Measurements from ENCODE around the gene OPN3. TPM values are rescaled to one million over a fixed set of nuclear protein-coding genes. Genes with fewer than 3 reads are reported as not detected.

Gene OPN3
- total and polyA plus RNA-seq, 2 donors (not counting 1 experiment from before 2014, with no cell fraction given) = 21.0 to 29.6 TPM

- DNase-seq = peak; percentile 57
- ChIA-PET POLR2A (interaction anchor here (1.1 kb wide), 1 partner anchor 42 kb away, joined by 5 read pairs; the partner anchor contains the start of genes CHML and OPN3), CTCF (interaction anchor here (0.8 to 1.8 kb wide), 4 partner anchors 13 to 79 kb away, joined by 3 to 9 read pairs (median 4); partner anchors contain the start of gene FH)
- peak; percentile 78 for ATAC-seq (ENCODE audit: low read depth)
- Histone ChIP-seq H3K36me3 (replicated peaks in 1 of 2; ENCODE audit: control extremely low read depth in 1 of 2, control insufficient read depth in 1 of 2, extremely low read depth in 1 of 2, insufficient read depth in 2 of 2, low read length in 1 of 2) (peaks cover 20 to 51% of the 10 kb centered on the region in 2 experiments), H3K27ac (ENCODE audit: low read length in 2 of 2) (peak overlapping the region; percentile 31 to 69), H3K9me3 (ENCODE audit: control extremely low read depth in 1 of 3, control insufficient read depth in 2 of 3, insufficient read depth in 1 of 3, low read length in 2 of 3) (no peaks in the 10 kb centered on the region), H3K4me3 (ENCODE audit: control extremely low read depth in 1 of 5, extremely low read depth in 1 of 5, insufficient read depth in 1 of 5, low read depth in 2 of 5, low read length in 4 of 5) (no peak overlapping the region), H3K4me2 (replicated peaks; ENCODE audit: low read depth, low read length, poor library complexity, severe bottlenecking) (peak overlapping the region; percentile 47), H2AFZ (ENCODE audit: insufficient read depth, low read depth, low read length, poor library complexity, severe bottlenecking) (no peak overlapping the region), H4K20me1 (ENCODE audit: control insufficient read depth, insufficient read depth, low read length, poor library complexity, severe bottlenecking) (no peaks in the 10 kb centered on the region), H3K27me3 (replicated peaks in 1 of 4; ENCODE audit: control extremely low read depth in 1 of 4, control insufficient read depth in 3 of 4, insufficient read depth in 4 of 4, low read length in 3 of 4) (no peaks in the 10 kb centered on the region), H3K9ac (ENCODE audit: low read length) (no peak overlapping the region), H3K79me2 (ENCODE audit: control insufficient read depth, insufficient read depth, low read length) (peaks cover 22% of the 10 kb centered on the region), H3K4me1 (ENCODE audit: control insufficient read depth in 2 of 2, insufficient read depth in 2 of 2, low read length in 2 of 2) (peaks cover 33 to 37% of the 10 kb centered on the region in 2 donors)
- Mint-ChIP-seq H3K27ac (peak overlapping the region; percentile 68), H3K4me1 (peaks cover 44% of the 10 kb centered on the region), H3K27me3 (no peaks in the 10 kb centered on the region), H3K4me3 (peak overlapping the region; percentile 40), H3K9me3 (ENCODE audit: insufficient read depth) (no peaks in the 10 kb centered on the region)
- TF ChIP-seq EZH2 (IDR thresholded peaks at IDR 0.05; ENCODE audit: borderline replicate concordance, insufficient read depth, low read depth, low read length, poor library complexity, severe bottlenecking) (no peak), CTCF (IDR thresholded peaks at IDR 0.05) (no peak)
- intact Hi-C loops (cut with micrococcal nuclease) = loop anchor here (1.0 to 5.0 kb wide), 3 partner anchors 39 to 67 kb away; no protein-coding TSS in a partner anchor
- no CpG with 5 or more reads among the region's 3 CpGs for WGBS (ENCODE audit: insufficient coverage)
Measured at GRCh38 chr1:241598249-241598648, 41.9 kb downstream of the OPN3 start.

- ChIA-PET CTCF (interaction anchor here (2.4 kb wide), 1 partner anchor 15 kb away, joined by 9 read pairs; no protein-coding TSS in a partner anchor), POLR2A (interaction anchor here (1.2 to 1.3 kb wide), 2 partner anchors 14 to 45 kb away, joined by 3 to 4 read pairs; no protein-coding TSS in a partner anchor)
- Mint-ChIP-seq H3K4me3 (no peak overlapping the region), H3K9me3 (ENCODE audit: insufficient read depth) (no peaks in the 10 kb centered on the region), H3K27ac (peak overlapping the region; percentile 37), H3K4me1 (peaks cover 42% of the 10 kb centered on the region), H3K27me3 (no peaks in the 10 kb centered on the region)
- H3K27ac ChIP-seq (ENCODE audit: low read length in 2 of 2) = peak overlapping the region; percentile 28 to 69
- no peak overlapping the region for H3K4me3 ChIP-seq (ENCODE audit: control extremely low read depth in 1 of 5, extremely low read depth in 1 of 5, insufficient read depth in 1 of 5, low read depth in 2 of 5, low read length in 4 of 5)
- H3K9me3 ChIP-seq (ENCODE audit: control extremely low read depth in 1 of 3, control insufficient read depth in 2 of 3, insufficient read depth in 1 of 3, low read length in 2 of 3) = no peaks in the 10 kb centered on the region
- peak; percentile 49 for ATAC-seq (ENCODE audit: low read depth)
- 55% methylated on average over 4 of the region's 6 CpGs for WGBS (ENCODE audit: insufficient coverage)
- H2AFZ ChIP-seq (ENCODE audit: insufficient read depth, low read depth, low read length, poor library complexity, severe bottlenecking) = no peak overlapping the region
- peaks cover 5% of the 10 kb centered on the region for H3K79me2 ChIP-seq (ENCODE audit: control insufficient read depth, insufficient read depth, low read length)
- DNase-seq = peak; percentile 20
- H3K9ac ChIP-seq (ENCODE audit: low read length) = no peak overlapping the region
- TF ChIP-seq CTCF (IDR thresholded peaks at IDR 0.05) (no peak), EZH2 (IDR thresholded peaks at IDR 0.05; ENCODE audit: borderline replicate concordance, insufficient read depth, low read depth, low read length, poor library complexity, severe bottlenecking) (no peak)
- peaks cover 17 to 54% of the 10 kb centered on the region in 2 experiments for H3K36me3 ChIP-seq (replicated peaks in 1 of 2; ENCODE audit: control extremely low read depth in 1 of 2, control insufficient read depth in 1 of 2, extremely low read depth in 1 of 2, insufficient read depth in 2 of 2, low read length in 1 of 2)
- H3K27me3 ChIP-seq (replicated peaks in 1 of 4; ENCODE audit: control extremely low read depth in 1 of 4, control insufficient read depth in 3 of 4, insufficient read depth in 4 of 4, low read length in 3 of 4) = no peaks in the 10 kb centered on the region
- intact Hi-C loops (cut with micrococcal nuclease) = loop anchor here (2.0 to 5.0 kb wide), 3 partner anchors 14 to 44 kb away; no protein-coding TSS in a partner anchor
- H3K4me2 ChIP-seq (replicated peaks; ENCODE audit: low read depth, low read length, poor library complexity, severe bottlenecking) = peak overlapping the region; percentile 29
- peaks cover 33 to 37% of the 10 kb centered on the region in 2 donors for H3K4me1 ChIP-seq (ENCODE audit: control insufficient read depth in 2 of 2, insufficient read depth in 2 of 2, low read length in 2 of 2)
- no peaks in the 10 kb centered on the region for H4K20me1 ChIP-seq (ENCODE audit: control insufficient read depth, insufficient read depth, low read length, poor library complexity, severe bottlenecking)
Measured at GRCh38 chr1:241596633-241597032, 43.5 kb downstream of the OPN3 start.

Measured in B cell (primary cell).